ENCODE results near the gene GPR156. TPM values are rescaled to one million over a fixed set of nuclear protein-coding genes. Genes with fewer than 3 reads are reported as not detected.

Gene GPR156
- total and polyA plus RNA-seq, 4 donors: 0.08 to 0.71 (median 0.41) TPM

- no peaks in the 10 kb centered on the region for H3K9me3 ChIP-seq (ENCODE audit: control insufficient read depth in 4 of 4, insufficient read depth in 3 of 4, low read length in 3 of 4)
- no peak for TF ChIP-seq CTCF (IDR thresholded peaks at IDR 0.05; ENCODE audit: control extremely low read depth, extremely low read depth)
- WGBS, 2 donors: 72 to 95% methylated on average over 2 of the region's 2 CpGs
- no peak for DNase-seq
- peaks cover 0 to 4% (median 0%) of the 10 kb centered on the region in 4 donors for H3K36me3 ChIP-seq (ENCODE audit: control insufficient read depth in 4 of 4, insufficient read depth in 4 of 4, low read length in 4 of 4)
- H3K27me3 ChIP-seq (ENCODE audit: control insufficient read depth in 3 of 3, insufficient read depth in 3 of 3, low read length in 2 of 3): no peaks in the 10 kb centered on the region
- ATAC-seq (ENCODE audit: insufficient read depth, low FRiP score): no peak
- H3K27ac ChIP-seq (ENCODE audit: low read depth in 1 of 2, low read length in 1 of 2): no peak overlapping the region
- H3K9ac ChIP-seq (ENCODE audit: insufficient read depth in 1 of 2, low read length in 2 of 2): no peak overlapping the region
- H3K4me3 ChIP-seq: no peak overlapping the region
- H3K4me1 ChIP-seq (ENCODE audit: control insufficient read depth in 5 of 5, insufficient read depth in 5 of 5, low read length in 5 of 5): peaks cover 0 to 14% (median 0%) of the 10 kb centered on the region in 5 donors
Measured at GRCh38 chr3:120170223-120170622, 114.8 kb downstream of the GPR156 start.

GRCh38 chr3:120169407-120169806 is 115.6 kb downstream of the GPR156 start:
- 86 to 93% methylated on average over 5 of the region's 5 CpGs for WGBS, 2 donors
- Histone ChIP-seq H3K27ac (ENCODE audit: low read depth in 1 of 2, low read length in 1 of 2) (no peak overlapping the region), H3K36me3 (ENCODE audit: control insufficient read depth in 4 of 4, insufficient read depth in 4 of 4, low read length in 4 of 4) (peaks cover 0 to 4% (median 0%) of the 10 kb centered on the region in 4 donors), H3K4me1 (ENCODE audit: control insufficient read depth in 5 of 5, insufficient read depth in 5 of 5, low read length in 5 of 5) (peaks cover 0 to 11% (median 0%) of the 10 kb centered on the region in 5 donors), H3K9me3 (ENCODE audit: control insufficient read depth in 4 of 4, insufficient read depth in 3 of 4, low read length in 3 of 4) (no peaks in the 10 kb centered on the region), H3K27me3 (ENCODE audit: control insufficient read depth in 3 of 3, insufficient read depth in 3 of 3, low read length in 2 of 3) (no peaks in the 10 kb centered on the region), H3K4me3 (no peak overlapping the region), H3K9ac (ENCODE audit: insufficient read depth in 1 of 2, low read length in 2 of 2) (no peak overlapping the region)
- TF ChIP-seq CTCF (IDR thresholded peaks at IDR 0.05; ENCODE audit: control extremely low read depth, extremely low read depth): no peak
- ATAC-seq (ENCODE audit: insufficient read depth, low FRiP score) (no peak), DNase-seq (no peak)

- no peak for ATAC-seq (ENCODE audit: insufficient read depth, low FRiP score)
- DNase-seq: no peak
Measured at GRCh38 chr3:120168611-120169010, 116.4 kb downstream of the GPR156 start.

More at GRCh38 chr3:120168611-120169010, 116.4 kb downstream of the GPR156 start:
- Histone ChIP-seq H3K4me1 (ENCODE audit: control insufficient read depth in 5 of 5, insufficient read depth in 5 of 5, low read length in 5 of 5) (peaks cover 0 to 10% (median 0%) of the 10 kb centered on the region in 5 donors), H3K27me3 (ENCODE audit: control insufficient read depth in 3 of 3, insufficient read depth in 3 of 3, low read length in 2 of 3) (no peaks in the 10 kb centered on the region), H3K9me3 (ENCODE audit: control insufficient read depth in 4 of 4, insufficient read depth in 3 of 4, low read length in 3 of 4) (no peaks in the 10 kb centered on the region), H3K36me3 (ENCODE audit: control insufficient read depth in 4 of 4, insufficient read depth in 4 of 4, low read length in 4 of 4) (peaks cover 0 to 4% (median 0%) of the 10 kb centered on the region in 4 donors), H3K27ac (ENCODE audit: low read depth in 1 of 2, low read length in 1 of 2) (no peak overlapping the region), H3K9ac (ENCODE audit: insufficient read depth in 1 of 2, low read length in 2 of 2) (no peak overlapping the region), H3K4me3 (no peak overlapping the region)
- WGBS, 2 donors: 91 to 93% methylated on average over 3 of the region's 3 CpGs
- no peak for TF ChIP-seq CTCF (IDR thresholded peaks at IDR 0.05; ENCODE audit: control extremely low read depth, extremely low read depth)
